Subcutaneous abdominal adipose tissue (tissue), 5 donors: ENCODE data around the gene RPS8.
A peak's percentile ranks its signal among the peaks of the same experiment; 100 is the strongest.
"Not testable (repeated sequence)": the region's sequence is repeated elsewhere in the genome, so short reads cannot be mapped to it uniquely, and the experiment has no call there.

Experiments used
- H3K27ac ChIP-seq: one replicate; pipeline ENCODE4 v1.7.0; 2013; ENCODE audit warnings: low read depth, mild to moderate bottlenecking, inconsistent platforms, low read length, moderate library complexity
- H3K27me3 ChIP-seq, 5 donors: one replicate each; pipeline ENCODE4 v1.7.0; 2013; ENCODE audit warnings: low read length in 5 of 5, inconsistent platforms in 1 of 5; ENCODE audit not compliant: control insufficient read depth in 5 of 5, insufficient read depth in 4 of 5
- H3K36me3 ChIP-seq, 5 donors: one replicate each; pipeline ENCODE4 v1.7.0; 2013; ENCODE audit warnings: low read length in 5 of 5; ENCODE audit not compliant: control insufficient read depth in 5 of 5, insufficient read depth in 5 of 5
- H3K4me1 ChIP-seq, 5 donors: one replicate each; pipeline ENCODE4 v1.7.0; 2013; ENCODE audit warnings: low read length in 5 of 5, mild to moderate bottlenecking in 3 of 5, moderate library complexity in 1 of 5; ENCODE audit not compliant: control insufficient read depth in 5 of 5, insufficient read depth in 5 of 5
- H3K4me3 ChIP-seq, 5 donors: one replicate each; pipeline ENCODE4 v1.7.0; 2013; ENCODE audit warnings: low read length in 5 of 5, low read depth in 1 of 5
- H3K9ac ChIP-seq, 5 donors: one replicate each; pipeline ENCODE4 v1.7.0; 2013; ENCODE audit warnings: low read length in 5 of 5, mild to moderate bottlenecking in 4 of 5, moderate library complexity in 3 of 5
- H3K9me3 ChIP-seq, 5 donors: one replicate each; pipeline ENCODE4 v1.7.0; 2013; ENCODE audit warnings: low read length in 5 of 5; ENCODE audit not compliant: control insufficient read depth in 5 of 5
- donor health status: healthy.
- donor health status: healthy.
- donor health status: healthy.
- donor health status: healthy.
- donor health status: healthy.

RPS8 gene

GRCh38 chr1:44747878-44748277 is 27.5 kb upstream of the RPS8 start:
- Histone ChIP-seq H3K4me3 (no peak overlapping the region), H3K4me1 (no peaks in the 10 kb centered on the region), H3K27me3 (no peaks in the 10 kb centered on the region), H3K9me3 (no peaks in the 10 kb centered on the region), H3K9ac (no peak overlapping the region), H3K36me3 (no peaks in the 10 kb centered on the region), H3K27ac (no peak overlapping the region)

- no peaks in the 10 kb centered on the region for H3K4me1 ChIP-seq
- H3K9me3 ChIP-seq: no peaks in the 10 kb centered on the region
- no peak overlapping the region for H3K27ac ChIP-seq
- H3K4me3 ChIP-seq: no peak overlapping the region
- no peaks in the 10 kb centered on the region for H3K27me3 ChIP-seq
- no peak overlapping the region for H3K9ac ChIP-seq
- no peaks in the 10 kb centered on the region for H3K36me3 ChIP-seq
Measured at GRCh38 chr1:44757420-44757819, 17.9 kb upstream of the RPS8 start.

- H3K9ac ChIP-seq: no peak overlapping the region
- H3K27ac ChIP-seq: no peak overlapping the region
- H3K4me1 ChIP-seq: no peaks in the 10 kb centered on the region
- no peak overlapping the region for H3K4me3 ChIP-seq
- no peaks in the 10 kb centered on the region for H3K27me3 ChIP-seq
- H3K9me3 ChIP-seq: no peaks in the 10 kb centered on the region
- H3K36me3 ChIP-seq: no peaks in the 10 kb centered on the region
Measured at GRCh38 chr1:44759077-44759476, 16.3 kb upstream of the RPS8 start.

- no peaks in the 10 kb centered on the region for H3K36me3 ChIP-seq
- H3K27me3 ChIP-seq: no peaks in the 10 kb centered on the region
- no peaks in the 10 kb centered on the region for H3K9me3 ChIP-seq
- no peak overlapping the region for H3K27ac ChIP-seq
- H3K4me3 ChIP-seq: no peak overlapping the region
- no peak overlapping the region for H3K9ac ChIP-seq
- no peaks in the 10 kb centered on the region for H3K4me1 ChIP-seq
Measured at GRCh38 chr1:44760876-44761275, 14.5 kb upstream of the RPS8 start.

GRCh38 chr1:44766421-44766820 is 8.9 kb upstream of the RPS8 start:
- not testable (repeated sequence) for H3K4me1 ChIP-seq, H3K9me3 ChIP-seq, H3K27me3 ChIP-seq, H3K27ac ChIP-seq, H3K36me3 ChIP-seq, H3K9ac ChIP-seq, H3K4me3 ChIP-seq

- Histone ChIP-seq H3K27ac (peak overlapping the region; percentile 91), H3K27me3 (no peaks in the 10 kb centered on the region), H3K4me1 (peaks cover 4 to 34% (median 30%) of the 10 kb centered on the region in 5 donors), H3K9ac (peak overlapping the region; percentile 86 to 97 (median 94)), H3K36me3 (peaks cover 0 to 46% (median 29%) of the 10 kb centered on the region in 5 donors), H3K4me3 (peak overlapping the region; percentile 79 to 97 (median 86)), H3K9me3 (no peaks in the 10 kb centered on the region)
Measured at GRCh38 chr1:44775930-44776729, 790 bp downstream of the RPS8 start.

- H3K27me3 ChIP-seq: no peaks in the 10 kb centered on the region
- H3K27ac ChIP-seq: peak overlapping the region; percentile 91
- H3K9me3 ChIP-seq: no peaks in the 10 kb centered on the region
- H3K36me3 ChIP-seq: peaks cover 0 to 51% (median 32%) of the 10 kb centered on the region in 5 donors
- H3K4me3 ChIP-seq: peak overlapping the region; percentile 79 to 97 (median 86)
- peaks cover 4 to 34% (median 30%) of the 10 kb centered on the region in 5 donors for H3K4me1 ChIP-seq
- peak overlapping the region; percentile 86 to 97 (median 94) for H3K9ac ChIP-seq
Measured at GRCh38 chr1:44776730-44777068, 1.4 kb downstream of the RPS8 start.

GRCh38 chr1:44777547-44777946 is 2.2 kb downstream of the RPS8 start:
- Histone ChIP-seq H3K4me1 (peaks cover 4 to 34% (median 30%) of the 10 kb centered on the region in 5 donors), H3K36me3 (peaks cover 0 to 51% (median 32%) of the 10 kb centered on the region in 5 donors), H3K9ac (peak overlapping the region in 1 of 5 donors; percentile 52), H3K27ac (no peak overlapping the region), H3K27me3 (no peaks in the 10 kb centered on the region), H3K4me3 (no peak overlapping the region), H3K9me3 (no peaks in the 10 kb centered on the region)

- no peak overlapping the region for H3K27ac ChIP-seq
- H3K4me1 ChIP-seq: peaks cover 4 to 34% (median 30%) of the 10 kb centered on the region in 5 donors
- no peak overlapping the region for H3K4me3 ChIP-seq
- no peaks in the 10 kb centered on the region for H3K27me3 ChIP-seq
- peaks cover 0 to 51% (median 32%) of the 10 kb centered on the region in 5 donors for H3K36me3 ChIP-seq
- H3K9ac ChIP-seq: no peak overlapping the region
- no peaks in the 10 kb centered on the region for H3K9me3 ChIP-seq
Measured at GRCh38 chr1:44777969-44778635, 2.8 kb downstream of the RPS8 start.
